Keratinocyte (primary cell): ENCODE data around the gene FLNC. TPM values are rescaled to one million over a fixed set of nuclear protein-coding genes. Genes with fewer than 3 reads are reported as not detected.
A peak's percentile ranks its signal among the peaks of the same experiment; 100 is the strongest.

ENCODE experiments used
- DNase-seq: peaks from one replicate; pipeline ENCODE4 v3.0.0-alpha.2; 2011; ENCODE audit warnings: low read depth, missing footprints, low spot score
- FAIRE-seq: peaks from 2 replicates; lab custom pipeline; 2011; peaks lifted over from hg19 to GRCh38; lab: Jason Lieb, UNC
- H2AFZ ChIP-seq: 2 replicates; pipeline ENCODE4 v1.6.0; 2012; ENCODE audit warnings: low read length, control low read depth, inconsistent platforms; ENCODE audit not compliant: control insufficient read depth
- H3K27ac ChIP-seq: 2 replicates; pipeline ENCODE4 v1.5.1; 2011; ENCODE audit warnings: low read length; ENCODE audit not compliant: control insufficient read depth, insufficient read depth
- H3K27me3 ChIP-seq: 3 replicates; pipeline ENCODE4 v1.6.0; 2011; ENCODE audit warnings: low read length; ENCODE audit not compliant: control insufficient read depth, insufficient read depth; ENCODE audit errors: extremely low read depth
- H3K36me3 ChIP-seq, 2 experiments: 2 replicates in 1 of 2; 3 replicates in 1 of 2; pipeline ENCODE4 v1.5.1; 2011; ENCODE audit warnings: low read length in 2 of 2, mild to moderate bottlenecking in 1 of 2; ENCODE audit not compliant: control insufficient read depth in 2 of 2, insufficient read depth in 2 of 2; ENCODE audit errors: extremely low read depth in 1 of 2
- H3K4me1 ChIP-seq: 3 replicates; pipeline ENCODE4 v1.5.1; 2011; ENCODE audit warnings: low read length; ENCODE audit not compliant: control insufficient read depth, insufficient read depth; ENCODE audit errors: extremely low read depth
- H3K4me2 ChIP-seq: 3 replicates; pipeline ENCODE4 v1.6.0; 2011; ENCODE audit warnings: low read depth, low read length; ENCODE audit not compliant: control insufficient read depth, insufficient read depth; ENCODE audit errors: extremely low read depth
- H3K4me3 ChIP-seq, 3 experiments: fragments of 200-600 bp in 1 of 3; sonication (generic) in 1 of 3; 2 replicates in 2 of 3; 3 replicates in 1 of 3; pipeline ENCODE4 v1.5.1; 2011 to 2016; ENCODE audit warnings: low read length in 3 of 3, mild to moderate bottlenecking in 3 of 3, control low read depth in 2 of 3, inconsistent platforms in 1 of 3, low read depth in 1 of 3, mixed read lengths in 1 of 3, mixed run types in 1 of 3, moderate library complexity in 1 of 3; ENCODE audit not compliant: control insufficient read depth in 2 of 3, insufficient read depth in 2 of 3; ENCODE audit errors: extremely low read depth in 1 of 3
- H3K79me2 ChIP-seq: 2 replicates; pipeline ENCODE4 v1.6.0; 2012; ENCODE audit warnings: low read length; ENCODE audit not compliant: control insufficient read depth, insufficient read depth
- H3K9ac ChIP-seq: 3 replicates; pipeline ENCODE4 v1.6.0; 2011; ENCODE audit warnings: low read length; ENCODE audit not compliant: control insufficient read depth, insufficient read depth; ENCODE audit errors: extremely low read depth
- H3K9me1 ChIP-seq: 3 replicates; pipeline ENCODE4 v1.6.0; 2011; ENCODE audit warnings: low read length; ENCODE audit not compliant: control insufficient read depth, insufficient read depth; ENCODE audit errors: extremely low read depth
- H3K9me3 ChIP-seq: 2 replicates; pipeline ENCODE4 v1.5.1; 2012; ENCODE audit warnings: low read depth, low read length; ENCODE audit not compliant: control insufficient read depth
- H4K20me1 ChIP-seq: 3 replicates; pipeline ENCODE4 v1.6.0; 2011; ENCODE audit warnings: low read length; ENCODE audit not compliant: control insufficient read depth, insufficient read depth; ENCODE audit errors: extremely low read depth
- CTCF ChIP-seq, 3 experiments: IDR thresholded peaks in 1 of 3; conservative IDR thresholded peaks in 1 of 3; optimal IDR thresholded peaks in 1 of 3; 2 replicates in 2 of 3; 3 replicates in 1 of 3; pipeline versions ENCODE3 to v1.5.1; 2011; ENCODE audit warnings: low read length in 3 of 3, mild to moderate bottlenecking in 3 of 3, moderate library complexity in 2 of 3, control low read depth in 1 of 3, inconsistent platforms in 1 of 3; ENCODE audit not compliant: insufficient read depth in 2 of 3; ENCODE audit errors: extremely low read depth in 1 of 3
- EZH2 ChIP-seq: IDR thresholded peaks from one replicate; pipeline ENCODE4 v1.6.1; 2012; ENCODE audit warnings: inconsistent platforms, mild to moderate bottlenecking, low read length, moderate library complexity
- dilution Hi-C: fragments of 300-500 bp; cut with MboI; formaldehyde crosslinking; loops from one replicate; pipeline ENCODE4 v1.7.0; 2020; ENCODE audit warnings: low sequenced_read_pairs; ENCODE audit not compliant: extremely low pct_ligation_motif_present
- polyA minus RNA-seq, 3 experiments: library from RNA; depleted of rRNA, polyadenylated mRNA; stranded (reverse); fragments of >200 nt; gene quantifications; 1 replicate in 1 of 3; 2 replicates in 1 of 3; 3 replicates in 1 of 3; pipeline ENCODE4 v1.2.3, GENCODE V29; 2011
- polyA plus RNA-seq, 5 experiments: library from polyadenylated mRNA; depleted of rRNA in 3 of 5; stranded (reverse) in 3 of 5; stranded (forward) in 1 of 5; unstranded in 1 of 5; fragments of >200 nt; gene quantifications; 1 replicate in 1 of 5; 2 replicates in 3 of 5; 3 replicates in 1 of 5; pipeline versions ENCODE4 v1.2.1 to v1.2.3, GENCODE V29; 2011 to 2012; ENCODE audit warnings: missing spikeins in 2 of 5, low read depth in 1 of 5, low replicate concordance in 1 of 5

The FLNC gene
- polyA plus RNA-seq, result 0.03 to 0.15 TPM (median 0.06 TPM) in 3 replicates
- 0.20 TPM for polyA plus RNA-seq (2011; ENCODE audit: low read depth)
- 0.07 and 0.17 TPM in 2 replicates for polyA plus RNA-seq (2011; cell fraction: cytosol; rRNA removed)
- 0.33 and 0.43 TPM in 2 replicates for polyA plus RNA-seq (2011; cell fraction: nucleus; rRNA removed)
- polyA plus RNA-seq (2012; ENCODE audit: low replicate concordance), result 0.46 and 0.71 TPM in 2 replicates
- polyA minus RNA-seq, result 0.26 to 2.0 TPM (median 0.33 TPM) in 3 replicates
- 1.2 TPM for polyA minus RNA-seq (2011; cell fraction: cytosol; rRNA and poly(A)+ RNA removed)
- 1.6 and 1.8 TPM in 2 replicates for polyA minus RNA-seq (2011; cell fraction: nucleus; rRNA and poly(A)+ RNA removed)

GRCh38 chr7:128830231-128831177 is at the start of gene FLNC:
Gene FLNC, plus strand, starts transcription at chr7:128830406. Its CDS starts 232 bp downstream, at chr7:128830638.
- peak within 1 kb of the TSS; percentile 32 to 57 (median 51) for H3K4me3 ChIP-seq
- peak within 1 kb of the TSS; percentile 70 for H3K4me2 ChIP-seq
- H3K27ac ChIP-seq, result no peak within 1 kb of the TSS
- H3K79me2 ChIP-seq, result no peaks in the 10 kb centered on the region
- dilution Hi-C loops, result no loop called here
- DNase-seq, result no peak
- peak; percentile 84 for TF ChIP-seq EZH2
- TF ChIP-seq CTCF (optimal IDR thresholded peaks at IDR 0.05 in 1 of 3, IDR thresholded peaks at IDR 0.05 in 1 of 3, conservative IDR thresholded peaks at IDR 0.05 in 1 of 3; ENCODE audit: extremely low read depth in 1 of 3, insufficient read depth in 2 of 3, low read length in 3 of 3), result no peak
- no peak for FAIRE-seq
- peaks cover 39% of the 10 kb centered on the region for H3K27me3 ChIP-seq
- H4K20me1 ChIP-seq, result no peaks in the 10 kb centered on the region
- H3K4me1 ChIP-seq, result peaks cover 12% of the 10 kb centered on the region
- no peaks in the 10 kb centered on the region for H3K9me3 ChIP-seq
- H3K36me3 ChIP-seq, result no peaks in the 10 kb centered on the region
- H3K9ac ChIP-seq, result no peak within 1 kb of the TSS
- peak within 1 kb of the TSS; percentile 73 for H2AFZ ChIP-seq
- H3K9me1 ChIP-seq, result peaks cover 3% of the 10 kb centered on the region

GRCh38 chr7:128781126-128781525 is 49.1 kb upstream of the FLNC start:
- Histone ChIP-seq H3K27me3 (no peaks in the 10 kb centered on the region), H3K36me3 (no peaks in the 10 kb centered on the region), H3K27ac (no peak overlapping the region), H4K20me1 (no peaks in the 10 kb centered on the region), H3K4me1 (no peaks in the 10 kb centered on the region), H3K4me2 (no peak overlapping the region), H3K4me3 (no peak overlapping the region), H2AFZ (no peak overlapping the region), H3K79me2 (no peaks in the 10 kb centered on the region), H3K9ac (no peak overlapping the region), H3K9me1 (no peaks in the 10 kb centered on the region), H3K9me3 (no peaks in the 10 kb centered on the region)
- no peak for DNase-seq
- FAIRE-seq, result no peak
- TF ChIP-seq EZH2 (no peak), CTCF (optimal IDR thresholded peaks at IDR 0.05 in 1 of 3, IDR thresholded peaks at IDR 0.05 in 1 of 3, conservative IDR thresholded peaks at IDR 0.05 in 1 of 3; ENCODE audit: extremely low read depth in 1 of 3, insufficient read depth in 2 of 3, low read length in 3 of 3) (no peak)
- dilution Hi-C loops, result no loop called here
